HG03442 (cell line): ENCODE data around the gene PRKG2.

Source experiments
- ATAC-seq: cut with Tn5 transposase; IDR thresholded peaks from one replicate; pipeline ENCODE4 v1.9.1; 2021; ENCODE audit warnings: mild to moderate bottlenecking, moderate library complexity; ENCODE audit not compliant: unreplicated experiment

The PRKG2 gene

DNA sequence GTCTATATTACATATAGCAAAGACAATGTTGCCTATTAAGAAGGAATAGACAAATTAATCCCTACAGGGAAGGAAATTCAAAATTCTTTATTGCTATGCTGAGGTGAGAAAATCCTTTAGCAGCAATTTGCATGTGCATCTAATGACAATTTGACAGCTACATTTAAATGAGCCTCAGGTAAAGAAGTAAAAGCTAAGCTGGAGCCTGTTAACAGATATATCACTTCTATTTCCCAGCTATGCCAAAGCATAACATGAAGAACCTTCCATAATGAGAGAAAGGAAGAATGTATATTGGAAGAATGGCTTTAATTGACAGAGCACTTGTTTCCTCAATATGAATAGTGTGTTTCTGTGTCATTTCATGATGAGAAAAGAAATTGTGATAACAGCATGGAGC is 112.9 kb downstream of the PRKG2 start:
- ATAC-seq: no peak

GRCh38 chr4:81096566-81096965 is 118.5 kb downstream of the PRKG2 start:
- ATAC-seq: no peak

GRCh38 chr4:81095389-81095788 is 119.6 kb downstream of the PRKG2 start:
- ATAC-seq: no peak

DNA sequence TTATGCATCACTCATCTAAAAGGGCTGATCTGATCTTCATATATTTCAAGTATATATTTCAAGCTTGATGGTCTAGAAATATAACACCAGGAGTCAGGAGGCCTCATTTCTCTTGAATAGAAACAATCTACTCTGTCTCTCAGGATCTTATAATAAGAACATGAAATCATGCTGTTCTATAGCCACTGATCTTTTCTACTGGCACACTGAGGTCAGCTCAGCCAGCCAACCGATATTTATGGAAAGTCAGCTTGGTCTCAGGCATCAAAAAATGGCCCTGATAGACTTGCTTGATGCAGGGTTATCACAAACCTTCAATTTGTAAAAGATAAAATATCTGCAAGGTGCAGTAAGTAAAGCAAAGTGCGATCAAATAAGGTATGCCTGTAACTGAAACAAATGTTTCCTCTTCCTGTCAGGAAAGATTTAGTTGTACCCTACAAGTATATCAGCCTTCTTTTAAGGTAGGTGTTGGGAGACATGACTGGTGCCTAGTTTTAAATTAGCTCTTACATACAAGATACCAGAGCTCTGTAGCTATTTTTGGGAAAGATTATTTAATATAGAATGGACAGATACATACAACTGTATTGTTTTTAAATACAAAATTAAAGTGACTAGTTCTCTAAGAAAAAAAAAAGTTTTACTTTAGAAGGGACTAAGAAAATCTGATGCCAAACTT is 121.2 kb downstream of the PRKG2 start:
- no peak for ATAC-seq

GRCh38 chr4:81085979-81086378 is 129.0 kb downstream of the PRKG2 start:
- ATAC-seq: no peak

DNA sequence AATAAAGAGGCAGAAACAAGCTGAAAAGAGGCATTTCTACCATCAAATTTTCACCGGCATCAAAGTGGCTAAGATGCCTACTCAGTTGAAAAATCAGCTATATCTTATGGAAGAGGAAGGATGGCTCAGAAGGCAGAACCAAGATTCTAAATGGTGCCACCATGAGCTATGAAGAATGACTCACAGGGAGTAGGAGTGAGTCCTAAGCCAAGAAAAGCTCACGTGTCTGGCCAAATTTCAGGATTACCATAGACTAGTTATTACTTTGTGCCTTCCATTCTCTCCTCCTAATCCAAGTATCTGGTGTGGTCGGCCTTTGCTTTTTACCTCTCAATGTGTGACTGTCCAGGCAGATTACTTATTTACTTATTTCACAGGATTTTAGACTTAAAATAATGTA is 129.7 kb downstream of the PRKG2 start:
- ATAC-seq: no peak

DNA sequence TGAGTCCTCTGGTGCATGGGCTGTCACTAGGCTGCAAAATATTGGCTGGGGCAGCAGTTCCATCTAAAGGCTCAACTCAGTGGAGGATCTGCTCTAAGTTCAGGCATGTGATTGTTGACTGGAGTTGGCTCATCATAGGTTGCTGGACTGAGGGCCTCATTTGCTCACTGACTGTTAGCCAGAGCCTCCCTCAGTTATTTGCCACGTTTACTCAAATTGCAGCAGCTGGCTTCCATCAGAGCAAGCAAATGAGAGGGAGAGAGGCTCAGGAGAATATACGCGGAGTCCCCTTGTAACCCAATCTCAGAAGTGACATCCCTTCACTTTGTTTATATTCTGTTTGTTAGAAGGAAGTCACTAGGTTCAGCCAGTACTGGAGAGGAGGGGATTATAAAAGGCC is 130.4 kb downstream of the PRKG2 start:
- no peak for ATAC-seq

DNA sequence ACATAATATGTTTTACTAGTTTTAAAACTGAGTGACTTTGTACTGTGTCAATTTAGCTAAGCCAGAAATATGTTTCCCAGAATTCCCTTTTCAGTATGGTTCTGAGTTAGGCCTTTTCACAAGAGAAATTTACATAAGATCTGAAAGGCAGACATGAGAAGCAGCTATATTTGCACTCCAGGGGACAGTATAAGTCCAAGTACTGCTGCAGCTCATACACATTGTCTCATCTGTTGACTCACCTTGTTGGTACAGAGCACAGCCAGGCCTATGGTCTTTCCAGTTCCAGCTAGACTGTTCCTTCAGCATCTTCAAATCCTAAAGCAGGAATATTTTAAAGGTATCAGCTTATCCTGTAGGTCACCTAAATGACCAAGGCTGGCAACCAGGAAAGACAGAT is 131.0 kb downstream of the PRKG2 start:
- no peak for ATAC-seq

GRCh38 chr4:81081156-81081555 is 133.9 kb downstream of the PRKG2 start:
- no peak for ATAC-seq

DNA sequence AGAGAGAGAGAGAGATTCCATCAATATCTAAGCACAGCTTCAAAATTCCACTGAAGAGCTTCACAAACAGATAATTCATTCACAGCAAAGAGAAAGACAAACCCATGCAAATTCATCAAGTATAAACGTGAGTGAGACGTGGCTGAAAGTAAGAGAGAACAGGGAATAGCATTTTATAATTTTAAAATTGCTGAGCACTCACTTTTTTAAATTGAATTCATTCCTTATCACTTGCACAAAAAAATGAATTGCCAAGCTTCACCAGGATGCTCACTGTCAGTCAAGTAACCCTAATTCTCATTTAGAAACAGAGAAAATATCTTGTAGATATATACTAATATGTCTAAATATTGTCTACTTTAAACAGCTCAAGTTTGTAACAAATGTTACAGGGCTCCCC is 144.0 kb downstream of the PRKG2 start:
- ATAC-seq: no peak

GRCh38 chr4:81069706-81070331 is 145.2 kb downstream of the PRKG2 start:
- peak; percentile 99 for ATAC-seq

- ATAC-seq: no peak
Observed at GRCh38 chr4:81065446-81065845, 149.6 kb downstream of the PRKG2 start.

- ATAC-seq: no peak
Observed at GRCh38 chr4:81062001-81062400, 153.0 kb downstream of the PRKG2 start.

- no peak for ATAC-seq
Observed at GRCh38 chr4:81061344-81061730, 153.7 kb downstream of the PRKG2 start.

DNA sequence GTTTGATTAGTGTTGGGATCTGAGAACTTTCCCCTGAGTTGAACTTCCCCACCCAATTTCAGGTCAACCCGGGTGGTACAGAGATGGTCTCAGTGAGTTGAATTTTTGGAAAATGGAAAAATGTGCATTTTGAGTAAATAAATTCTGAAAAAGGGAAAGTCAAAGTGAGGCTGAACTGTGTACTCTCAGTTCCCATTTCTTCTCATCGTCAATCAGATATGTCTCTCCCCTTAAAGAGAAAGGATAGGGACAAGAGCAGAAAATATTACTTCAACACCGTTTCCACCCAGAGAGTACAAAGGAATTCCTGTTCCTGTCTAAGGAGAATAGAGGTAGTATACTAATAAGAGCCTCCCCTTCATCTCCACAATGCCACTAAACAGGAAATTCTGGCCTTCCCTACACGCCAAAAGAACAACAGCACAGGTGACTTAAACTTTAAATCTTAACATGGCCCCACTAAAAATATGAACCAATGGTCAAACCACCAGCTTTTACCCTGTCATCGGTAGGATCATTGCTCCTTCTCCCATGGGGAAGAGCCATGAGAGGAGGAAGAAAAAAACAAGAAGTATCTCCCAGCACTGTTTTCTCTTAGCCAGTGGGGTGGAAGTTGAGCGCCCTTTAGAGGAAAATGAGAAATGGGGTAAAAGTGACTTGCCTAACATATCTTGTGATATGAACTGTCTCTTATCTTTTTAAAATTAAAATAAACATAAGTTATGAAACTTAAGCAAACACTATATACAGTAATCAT is 154.3 kb downstream of the PRKG2 start:
- ATAC-seq: no peak

DNA sequence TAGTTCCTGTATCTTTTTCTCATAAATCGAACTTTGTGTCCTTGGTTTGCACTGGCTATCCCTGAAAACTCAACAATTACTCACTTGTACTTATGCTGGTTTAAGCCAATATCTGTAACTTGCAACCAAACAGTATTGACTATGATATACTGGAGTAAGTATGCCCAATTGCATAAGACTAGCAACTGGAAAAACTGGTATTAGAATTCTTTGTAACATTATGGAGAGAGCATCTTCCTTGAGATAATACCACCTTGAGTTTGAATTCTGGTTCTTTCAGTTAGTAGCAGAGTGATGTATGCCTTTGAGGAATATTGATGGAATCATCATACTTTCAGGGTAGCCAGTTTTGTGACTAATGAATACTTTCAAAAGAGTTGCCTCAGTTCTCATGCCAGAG is 156.4 kb downstream of the PRKG2 start:
- ATAC-seq: no peak

- peak; percentile 100 for ATAC-seq
Observed at GRCh38 chr4:81052119-81053068, 162.6 kb downstream of the PRKG2 start.

- no peak for ATAC-seq
Observed at GRCh38 chr4:81049907-81050306, 165.1 kb downstream of the PRKG2 start.

- ATAC-seq: no peak
Observed at GRCh38 chr4:81049330-81049729, 165.7 kb downstream of the PRKG2 start.

DNA sequence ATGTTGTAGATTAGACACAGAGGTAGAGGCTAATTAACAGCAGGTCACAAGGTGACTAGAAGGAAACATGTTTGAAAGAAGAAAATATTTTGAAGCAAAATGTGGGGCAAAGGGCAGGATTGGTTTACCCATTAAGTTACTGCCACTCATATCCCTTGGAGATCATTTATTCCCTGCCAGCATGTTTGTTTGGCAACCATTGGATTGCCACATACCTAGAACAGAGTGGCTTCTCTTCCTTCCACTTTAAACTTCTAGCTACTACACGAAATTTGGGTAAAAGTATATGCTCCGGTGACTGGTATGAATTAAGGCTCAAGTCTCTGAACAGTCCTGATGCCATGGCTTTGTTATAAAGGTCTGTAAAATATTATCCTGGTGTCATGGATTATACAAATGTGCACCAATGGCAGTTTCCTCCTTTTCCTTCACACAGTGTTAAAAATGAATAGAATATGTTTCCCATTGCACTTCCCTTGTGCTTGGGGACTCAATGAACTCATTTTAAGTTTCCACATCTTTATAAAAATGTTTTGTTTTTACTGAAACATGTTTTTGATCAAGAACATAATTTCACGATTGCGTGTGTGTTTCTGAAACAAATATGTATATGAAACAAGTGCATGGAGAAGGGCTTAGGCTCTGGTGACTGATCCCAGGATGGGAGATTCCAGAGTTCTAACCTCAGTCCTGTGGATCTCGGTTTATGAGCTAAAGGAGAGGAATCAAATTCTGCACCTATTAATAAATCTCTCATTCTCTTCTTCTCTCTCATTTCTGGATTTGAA is 172.2 kb downstream of the PRKG2 start:
- no peak for ATAC-seq
